GM21360 (cell line): Measurements from ENCODE around the gene LRRC10B.

Experiments
- ATAC-seq: cut with Tn5 transposase; IDR thresholded peaks from one replicate; pipeline ENCODE4 v1.9.1; 2021; ENCODE audit warnings: mild to moderate bottlenecking, moderate library complexity; ENCODE audit not compliant: unreplicated experiment

Gene LRRC10B

DNA sequence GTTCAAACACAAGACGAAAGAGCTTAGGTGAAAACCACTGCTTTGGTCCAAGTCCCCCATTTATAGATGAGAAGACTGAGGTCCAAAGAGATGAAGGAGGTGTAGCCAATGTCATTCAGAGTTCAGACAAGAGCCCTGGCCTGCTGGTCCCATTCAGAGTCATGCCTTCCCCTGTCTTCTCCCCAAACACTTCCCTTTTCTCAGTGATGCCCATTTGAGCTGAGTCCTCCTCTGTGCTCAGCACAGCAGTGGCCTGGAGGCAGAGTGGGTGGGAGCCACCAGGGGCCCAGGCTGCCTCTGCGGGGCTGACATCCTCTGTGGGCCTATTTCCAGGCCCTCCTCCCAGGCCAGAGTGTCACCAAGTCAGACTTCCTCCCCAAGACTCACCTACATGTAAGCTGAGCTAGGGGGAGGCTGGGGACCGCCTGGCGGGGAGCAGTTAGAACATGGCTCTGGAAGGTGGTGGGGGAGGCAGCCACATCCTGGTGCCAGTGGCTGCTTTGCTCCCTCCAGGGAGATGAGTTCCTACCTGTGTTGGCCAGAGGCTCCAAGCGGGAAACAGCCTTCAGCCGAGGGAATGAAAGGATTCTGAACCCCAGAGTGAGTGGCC is 22.4 kb upstream of the LRRC10B start:
- no peak for ATAC-seq

- no peak for ATAC-seq
Measured at GRCh38 chr11:61486779-61487178, 21.8 kb upstream of the LRRC10B start.

DNA sequence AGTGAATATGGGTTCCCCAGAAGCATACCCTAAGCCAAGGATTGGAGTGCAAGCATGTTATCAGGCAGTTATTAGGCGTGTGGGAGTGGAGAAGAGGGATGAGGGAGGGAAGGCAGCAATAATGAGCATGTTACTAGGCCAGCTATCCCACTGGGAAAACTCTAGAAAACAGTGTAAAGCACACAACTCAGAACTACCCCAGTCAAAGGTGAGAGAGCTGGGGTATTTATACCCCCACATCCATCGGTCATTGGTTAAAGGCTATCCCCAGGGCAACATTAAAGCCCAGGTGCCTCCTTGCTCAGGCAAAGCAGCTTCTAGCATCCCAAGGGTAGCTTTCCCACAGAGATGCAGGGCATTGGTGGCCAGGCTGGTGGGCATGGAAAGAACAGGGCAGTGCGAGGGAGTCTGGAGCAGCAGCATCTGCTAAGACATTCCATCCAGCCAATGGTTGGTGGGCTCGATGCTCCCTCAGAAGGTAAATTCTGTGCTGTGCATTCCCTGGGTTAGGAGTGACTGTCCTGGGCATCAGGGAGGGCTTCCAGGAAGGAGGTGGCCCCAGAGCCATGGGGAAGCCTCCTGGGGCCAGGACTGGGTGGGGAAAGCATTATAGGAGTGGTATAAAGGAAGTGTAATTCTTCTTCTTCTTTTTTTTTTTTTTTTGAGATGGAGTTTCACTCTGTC is 21.1 kb upstream of the LRRC10B start:
- ATAC-seq = no peak

DNA sequence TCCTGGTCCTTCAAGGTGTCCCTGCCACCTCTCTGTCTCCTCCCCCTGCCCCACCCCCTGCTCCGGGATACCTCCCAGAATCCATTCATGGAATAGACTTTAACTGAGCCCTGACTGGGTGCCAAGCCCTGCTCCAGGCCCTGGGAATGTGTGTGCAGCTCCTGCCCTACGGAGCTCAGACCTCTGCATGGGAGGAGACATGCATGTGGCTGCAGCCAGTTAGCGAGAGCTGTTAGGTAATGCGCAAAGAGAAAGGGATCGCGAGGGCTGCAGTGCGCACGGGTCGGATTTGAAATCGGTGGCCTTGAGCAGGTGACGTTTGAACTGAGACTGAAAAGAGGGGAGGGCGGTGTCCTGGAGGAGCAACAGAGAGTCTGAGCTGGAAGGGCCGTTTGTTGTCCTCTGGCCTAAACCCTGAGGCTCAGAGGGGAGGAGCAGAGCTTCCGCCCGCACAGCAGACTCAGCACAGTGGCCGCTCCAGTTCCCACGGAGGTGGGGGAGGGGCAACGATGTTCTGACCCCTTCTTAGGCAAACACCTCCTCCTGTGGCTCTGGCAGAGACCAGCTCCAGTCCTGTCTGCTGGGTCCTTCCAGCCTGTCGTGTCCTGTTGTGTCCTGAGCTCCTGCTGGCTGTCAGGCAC is 19.8 kb upstream of the LRRC10B start:
- no peak for ATAC-seq

DNA sequence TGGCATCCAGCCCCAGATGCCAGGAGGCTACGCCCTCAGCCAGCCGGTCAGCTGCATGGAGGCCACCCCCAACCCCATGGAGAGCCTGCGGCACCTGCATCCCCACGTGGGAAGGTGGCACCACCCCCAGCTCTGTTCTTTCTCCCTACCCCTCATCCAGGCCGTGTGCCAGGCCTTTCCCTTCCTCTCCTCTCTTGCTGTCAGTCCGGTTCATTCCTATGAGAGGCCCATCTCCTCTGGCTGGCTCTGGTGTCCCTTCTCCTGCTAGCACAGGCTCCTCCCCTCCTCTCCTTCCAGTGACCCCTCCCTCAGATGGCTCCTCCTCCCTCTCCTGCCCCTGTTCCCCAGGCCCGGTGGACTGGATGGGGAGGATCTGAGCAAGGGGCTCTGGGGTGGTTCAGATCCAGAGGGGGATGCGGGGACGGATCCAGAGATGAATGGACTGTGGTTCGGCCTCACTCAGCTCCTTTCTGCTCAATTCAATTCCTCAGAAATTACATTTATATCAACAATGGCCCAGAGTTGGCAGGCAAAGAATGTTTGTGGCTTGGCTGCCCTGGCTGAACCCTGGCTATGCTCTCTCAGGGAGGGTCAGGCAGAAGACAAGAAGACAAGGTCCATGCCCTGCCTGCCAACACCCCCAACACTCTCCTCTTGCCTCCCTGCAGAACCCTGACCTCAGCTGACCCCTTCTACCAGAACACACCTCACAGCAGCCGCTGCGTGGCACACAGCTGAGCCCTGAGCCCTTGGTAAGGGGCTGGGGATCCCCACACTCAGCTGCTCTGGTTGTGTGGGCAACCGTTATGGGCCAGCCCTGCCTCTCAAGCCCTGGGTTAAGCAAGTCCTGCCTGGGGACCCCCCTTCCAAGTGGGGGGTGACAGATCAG is 18.5 kb upstream of the LRRC10B start:
- ATAC-seq = no peak

DNA sequence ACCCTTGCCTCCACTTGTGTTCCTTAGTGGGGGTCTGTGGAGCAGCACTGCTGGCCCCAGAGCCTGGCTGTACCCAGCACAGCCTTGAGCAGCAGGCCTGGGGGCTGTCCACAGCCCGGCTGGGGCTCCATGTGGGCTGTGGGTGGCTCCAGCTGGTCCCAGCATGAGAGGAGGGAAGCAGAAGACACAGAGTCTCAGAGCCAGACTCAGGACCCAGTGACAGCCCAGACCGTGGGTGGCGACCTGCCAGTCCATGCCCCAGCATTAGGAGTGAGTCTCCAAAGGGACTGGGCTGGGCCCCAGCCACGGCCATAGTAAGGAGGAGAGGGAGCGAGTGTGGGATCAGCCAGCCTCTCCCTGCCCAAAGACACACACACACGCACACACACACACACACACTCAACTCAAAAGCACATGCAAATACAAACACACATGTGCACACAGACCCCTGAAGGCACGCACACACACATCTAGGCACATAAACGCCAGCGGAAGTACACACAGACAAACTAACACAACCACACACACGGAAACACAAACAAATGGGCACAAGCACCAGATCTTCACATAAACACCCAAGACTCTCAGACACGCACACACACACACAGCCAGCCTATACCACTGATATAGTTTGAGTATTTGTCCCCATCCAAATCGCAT is 16.7 kb upstream of the LRRC10B start:
- no peak for ATAC-seq

GRCh38 chr11:61494381-61494961 is 14.1 kb upstream of the LRRC10B start:
- no peak for ATAC-seq

GRCh38 chr11:61495801-61496601 is 12.5 kb upstream of the LRRC10B start:
- no peak for ATAC-seq

DNA sequence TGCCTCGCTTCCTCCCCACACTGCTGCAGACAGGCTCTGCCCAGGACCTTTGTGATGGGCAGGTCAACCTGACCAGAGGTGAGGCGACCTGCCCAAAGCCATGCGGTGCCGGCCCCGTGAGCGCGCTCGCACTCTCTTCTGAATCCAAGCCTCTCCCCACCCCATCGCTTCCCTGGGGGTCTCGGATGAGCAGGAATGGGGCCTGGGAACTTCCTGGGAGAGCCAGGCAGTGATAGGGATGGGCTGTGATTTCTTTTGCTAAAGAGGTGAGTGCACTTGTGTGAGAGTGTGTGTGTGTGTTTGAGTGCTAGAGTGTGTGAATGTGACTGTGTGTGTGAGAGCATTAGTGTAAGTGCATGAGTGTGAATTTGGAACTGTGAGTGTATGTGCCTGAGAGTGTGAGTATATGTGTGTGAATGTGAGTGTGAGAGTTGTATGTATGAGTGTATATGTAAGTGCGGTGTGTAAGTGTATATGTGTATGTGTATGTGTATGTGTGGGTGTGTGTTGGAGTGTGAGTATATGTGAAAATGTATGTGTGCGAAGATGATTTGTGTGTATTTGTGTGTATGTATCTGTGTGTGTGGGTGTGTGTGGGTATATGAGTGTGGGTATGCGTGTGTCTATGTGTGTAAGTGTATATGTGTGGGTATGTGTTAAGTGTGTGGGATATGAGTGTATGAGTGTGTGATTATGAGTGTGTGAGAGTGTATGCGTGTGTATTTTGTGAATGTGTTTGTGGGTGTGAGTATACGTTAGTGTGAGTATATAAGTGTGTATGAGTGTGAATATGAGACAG is 11.7 kb upstream of the LRRC10B start:
- no peak for ATAC-seq

DNA sequence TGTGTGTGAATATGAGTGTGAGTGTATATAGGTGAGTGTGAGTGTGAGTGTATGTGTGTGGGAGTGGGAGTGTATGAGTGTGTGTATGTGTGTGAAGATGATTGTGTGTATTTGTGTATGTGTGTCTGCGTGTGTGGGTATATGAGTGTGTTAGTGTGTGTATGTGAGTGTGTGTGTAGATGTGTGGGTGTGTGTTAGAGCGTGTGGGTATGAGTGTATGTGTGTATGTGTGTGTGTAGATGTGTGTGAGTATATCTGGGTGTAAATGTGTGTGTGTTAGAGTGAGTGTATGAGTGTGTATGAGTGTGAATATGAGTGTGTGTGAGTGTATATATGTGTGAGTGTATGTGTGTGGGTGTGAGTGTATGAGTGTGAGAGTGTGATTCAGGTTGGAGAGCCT is 11.1 kb upstream of the LRRC10B start:
- ATAC-seq = no peak

GRCh38 chr11:61497876-61498275 is 10.7 kb upstream of the LRRC10B start:
- ATAC-seq = no peak

- no peak for ATAC-seq
Measured at GRCh38 chr11:61498767-61499341, 9.7 kb upstream of the LRRC10B start.

- ATAC-seq = no peak
Measured at GRCh38 chr11:61499816-61500491, 8.6 kb upstream of the LRRC10B start.

DNA sequence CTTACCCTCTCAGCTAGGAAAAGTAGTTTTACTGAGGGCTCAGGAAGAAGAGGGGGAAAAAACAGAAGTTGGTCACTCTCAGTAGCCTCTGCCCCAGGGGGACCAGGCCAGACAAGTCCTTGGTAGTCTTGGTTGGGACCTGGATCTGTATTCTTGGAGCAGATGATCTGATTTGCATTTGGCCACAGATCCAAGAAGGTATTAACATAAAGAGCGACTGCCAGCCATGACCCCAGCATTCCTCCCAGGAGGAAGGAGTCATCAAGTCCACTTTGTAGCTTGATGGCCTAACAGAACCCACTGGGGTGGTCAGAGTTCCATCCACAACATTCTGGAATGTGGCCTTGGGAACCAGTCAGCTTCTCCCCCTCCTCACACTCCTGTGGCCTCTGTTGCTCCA is 6.0 kb upstream of the LRRC10B start:
- no peak for ATAC-seq

GRCh38 chr11:61503135-61503770 is 5.3 kb upstream of the LRRC10B start:
- ATAC-seq = no peak

- ATAC-seq = no peak
Measured at GRCh38 chr11:61505106-61505505, 3.4 kb upstream of the LRRC10B start.

DNA sequence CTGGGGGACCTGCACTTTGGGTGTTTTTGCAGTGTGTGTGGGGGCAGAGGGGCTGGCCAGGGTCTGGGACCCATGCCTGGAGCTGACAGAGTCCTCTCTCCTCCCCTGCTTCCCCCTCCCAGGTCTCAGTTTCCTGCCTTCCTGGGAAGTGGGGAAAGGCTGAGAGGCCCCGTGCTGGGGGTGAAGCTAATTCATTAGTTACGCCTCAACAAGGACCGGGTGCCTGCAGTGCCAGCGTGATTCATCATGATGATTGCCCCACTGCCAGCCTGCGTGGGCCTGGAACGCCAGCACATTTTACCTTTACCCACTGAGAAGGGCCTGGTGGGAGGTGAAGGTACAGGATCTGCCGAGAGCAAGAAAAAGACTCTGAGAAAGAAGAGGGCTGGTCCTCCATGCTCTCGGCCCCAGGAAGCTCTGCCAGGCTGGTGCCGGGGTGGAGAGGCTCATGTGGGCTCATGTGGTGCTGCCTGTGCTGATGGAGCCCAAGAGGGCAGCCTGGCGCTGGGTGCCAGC is 2.9 kb upstream of the LRRC10B start:
- no peak for ATAC-seq
